UCSD-AML1 (cell line): ENCODE results near the gene SCCPDH.

ENCODE experiments used
- DNase-seq: peaks from one replicate; lab custom pipeline; 2025; ENCODE audit not compliant: unreplicated experiment; lab: John Stamatoyannopoulos, UW

The SCCPDH gene

GRCh38 chr1:246748867-246749266 lies 24.7 kb downstream of the SCCPDH start:
- DNase-seq, result no peak

- DNase-seq, result no peak
Observed at GRCh38 chr1:246750752-246751151, 26.5 kb downstream of the SCCPDH start.

GRCh38 chr1:246753670-246754535 lies 29.7 kb downstream of the SCCPDH start:
- peak; percentile 48 for DNase-seq

GRCh38 chr1:246755419-246755818 lies 31.2 kb downstream of the SCCPDH start:
- DNase-seq, result no peak

GRCh38 chr1:246760422-246761347 lies 36.5 kb downstream of the SCCPDH start:
- no peak for DNase-seq

- DNase-seq, result no peak
Observed at GRCh38 chr1:246761396-246761795, 37.2 kb downstream of the SCCPDH start.

GRCh38 chr1:246765521-246765920 lies 41.3 kb downstream of the SCCPDH start:
- DNase-seq, result no peak

- DNase-seq, result no peak
Observed at GRCh38 chr1:246768403-246769020, 44.3 kb downstream of the SCCPDH start.

- no peak for DNase-seq
Observed at GRCh38 chr1:246769306-246769705, 45.1 kb downstream of the SCCPDH start.

- DNase-seq, result no peak
Observed at GRCh38 chr1:246771366-246771765, 47.2 kb downstream of the SCCPDH start.

- no peak for DNase-seq
Observed at GRCh38 chr1:246772686-246773085, 48.5 kb downstream of the SCCPDH start.

GRCh38 chr1:246773213-246773641 lies 49.0 kb downstream of the SCCPDH start:
- DNase-seq, result no peak

GRCh38 chr1:246775531-246776385 lies 51.5 kb downstream of the SCCPDH start:
- no peak for DNase-seq

- DNase-seq, result no peak
Observed at GRCh38 chr1:246776923-246777322, 52.7 kb downstream of the SCCPDH start.

- no peak for DNase-seq
Observed at GRCh38 chr1:246778663-246779062, 54.5 kb downstream of the SCCPDH start.

GRCh38 chr1:246779561-246780175 lies 55.5 kb downstream of the SCCPDH start:
- DNase-seq, result no peak

- no peak for DNase-seq
Observed at GRCh38 chr1:246780264-246780663, 56.1 kb downstream of the SCCPDH start.

GRCh38 chr1:246781212-246781611 lies 57.0 kb downstream of the SCCPDH start:
- no peak for DNase-seq

GRCh38 chr1:246782120-246782900 lies 58.1 kb downstream of the SCCPDH start:
- peak; percentile 91 for DNase-seq
